GM12878 (cell line): ENCODE measurements around the gene NR2F1. TPM values are rescaled to one million over a fixed set of nuclear protein-coding genes. Genes with fewer than 3 reads are reported as not detected.

Experiments
- ATAC-seq: fragments of 200-7000 bp; cut with Tn5 transposase; 3 replicates; pipeline ENCODE4 v1.9.1; 2020; ENCODE audit warnings: mild to moderate bottlenecking, moderate library complexity
- BruUV-seq: library from RNA; stranded (reverse); fragments of 400-500 nt; replicated peaks from 2 replicates; lab custom pipeline; 2021; lab: Mats Ljungman, UMichigan
- CTCF ChIA-PET: fragments of 300-600 bp; sonication (Branson Sonifier 250); formaldehyde crosslinking; extraction: SDS; loops from one replicate; lab custom pipeline; 2021; ENCODE audit warnings: inconsistent platforms; lab: Yijun Ruan, JAX
- POLR2A ChIA-PET: fragments of 350-600 bp; formaldehyde crosslinking; extraction: SDS; loops from one replicate; lab custom pipeline; 2021; ENCODE audit warnings: inconsistent platforms; lab: Charles Lee
- RAD21 ChIA-PET: fragments of 300-600 bp; sonication (Branson Sonifier 250); formaldehyde crosslinking; loops from one replicate; lab custom pipeline; 2023; ENCODE audit warnings: antibody characterized with exemption; ENCODE audit not compliant: unreplicated experiment; lab: Charles Lee
- SMC1A ChIA-PET: fragments of 300-600 bp; sonication (Branson Sonifier 250); formaldehyde crosslinking; loops from one replicate; lab custom pipeline; 2023; ENCODE audit not compliant: unreplicated experiment, uncharacterized antibody; lab: Charles Lee
- DNase-seq: peaks from one replicate; pipeline ENCODE4 v3.0.0-alpha.2; 2011; ENCODE audit warnings: low read depth, low spot score
- FAIRE-seq: peaks from 3 replicates; lab custom pipeline; 2011; peaks lifted over from hg19 to GRCh38; lab: Jason Lieb, UNC
- H2AFZ ChIP-seq: 2 replicates; pipeline ENCODE4 v1.6.0; 2011; ENCODE audit warnings: low read depth, low read length, control low read depth; ENCODE audit not compliant: control insufficient read depth
- H3K27ac ChIP-seq: 2 replicates; pipeline ENCODE4 v1.5.1; 2011; ENCODE audit warnings: control low read depth; ENCODE audit not compliant: control insufficient read depth, insufficient read depth
- H3K27me3 ChIP-seq, 2 experiments: replicated peaks in 1 of 2; 2 replicates each; pipeline versions ENCODE4 v1.6.0 to v1.6.1; 2011; ENCODE audit warnings: low read length in 1 of 2; ENCODE audit not compliant: control insufficient read depth in 2 of 2, insufficient read depth in 2 of 2
- H3K36me3 ChIP-seq, 2 experiments: 2 replicates each; pipeline ENCODE4 v1.5.1; 2011; ENCODE audit warnings: low read length in 1 of 2; ENCODE audit not compliant: control insufficient read depth in 2 of 2, insufficient read depth in 2 of 2
- H3K4me1 ChIP-seq: 2 replicates; pipeline ENCODE4 v1.6.1; 2011; ENCODE audit warnings: mild to moderate bottlenecking, low read length, moderate library complexity, mixed read lengths; ENCODE audit not compliant: control insufficient read depth, insufficient read depth
- H3K4me2 ChIP-seq: 2 replicates; pipeline ENCODE4 v1.6.0; 2011; ENCODE audit warnings: control low read depth; ENCODE audit not compliant: control insufficient read depth, insufficient read depth
- H3K4me3 ChIP-seq: fragments of 200-600 bp; sonication (generic); 2 replicates; pipeline ENCODE4 v1.5.1; 2016
- H3K79me2 ChIP-seq: 2 replicates; pipeline ENCODE4 v1.6.0; 2011; ENCODE audit warnings: low read length; ENCODE audit not compliant: control insufficient read depth, insufficient read depth
- H3K9ac ChIP-seq: 2 replicates; pipeline ENCODE4 v1.8.0; 2011; ENCODE audit warnings: low read length, control low read depth, mixed read lengths; ENCODE audit not compliant: control insufficient read depth, insufficient read depth
- H3K9me3 ChIP-seq: replicated peaks from 3 replicates; pipeline ENCODE4 v1.5.1; 2011; ENCODE audit warnings: mild to moderate bottlenecking, low read length; ENCODE audit not compliant: control insufficient read depth, insufficient read depth
- H4K20me1 ChIP-seq: 2 replicates; pipeline ENCODE4 v1.6.0; 2011; ENCODE audit not compliant: control insufficient read depth, insufficient read depth
- ASH2L ChIP-seq: fragments of 300-600, 200-600 bp; sonication (generic); IDR thresholded peaks from 2 replicates; pipeline ENCODE4 v1.6.1; 2017; ENCODE audit warnings: low read depth, mild to moderate bottlenecking, borderline replicate concordance
- ATF2 ChIP-seq: IDR thresholded peaks from 2 replicates; pipeline ENCODE4 v1.6.1; 2012; ENCODE audit warnings: low read length, inconsistent platforms
- GABPA ChIP-seq: IDR thresholded peaks from 2 replicates; pipeline ENCODE4 v1.6.1; 2014; ENCODE audit warnings: antibody characterized with exemption, low read depth, mild to moderate bottlenecking, inconsistent platforms
- IRF3 ChIP-seq: fragments of 450-650 bp; IDR thresholded peaks from 2 replicates; pipeline ENCODE4 v1.6.1; 2014; ENCODE audit warnings: mild to moderate bottlenecking
- NFYA ChIP-seq: IDR thresholded peaks from 2 replicates; pipeline ENCODE4 v1.6.1; 2011; ENCODE audit warnings: low read depth, mild to moderate bottlenecking, low read length, improper control_type of control experiment, borderline replicate concordance
- NR2F1 ChIP-seq: fragments of 450-650 bp; conservative IDR thresholded peaks from 2 replicates; pipeline ENCODE4 v1.6.1; 2017; ENCODE audit warnings: mild to moderate bottlenecking
- RELB ChIP-seq: fragments of 450-650 bp; IDR thresholded peaks from 2 replicates; pipeline ENCODE4 v1.6.1; 2017; ENCODE audit warnings: low read depth, mild to moderate bottlenecking, moderate library complexity
- SMAD5 ChIP-seq: IDR thresholded peaks from 2 replicates; pipeline ENCODE4 v1.6.1; 2016; ENCODE audit warnings: antibody characterized with exemption, low read depth
- SP1 ChIP-seq: IDR thresholded peaks from one replicate; pipeline ENCODE4 v1.6.1; 2011; ENCODE audit warnings: low read depth, low read length
- TCF7 ChIP-seq: IDR thresholded peaks from 2 replicates; pipeline ENCODE4 v1.6.1; 2014; ENCODE audit warnings: antibody characterized with exemption, borderline replicate concordance
- ZNF274 ChIP-seq: IDR thresholded peaks from one replicate; pipeline ENCODE4 v1.8.0; 2011; ENCODE audit not compliant: insufficient read length, insufficient read depth
- ZNF592 ChIP-seq: fragments of 450-650 bp; IDR thresholded peaks from 2 replicates; pipeline ENCODE4 v1.6.1; 2017; ENCODE audit warnings: mild to moderate bottlenecking, moderate library complexity
- WGBS: methylation state at CpG from one replicate; pipeline ENCODE4 v1.1.6; 2016; ENCODE audit warnings: low lambda C conversion rate; ENCODE audit not compliant: insufficient replicate concordance, insufficient coverage; ENCODE audit errors: missing lambda C conversion rate; 5-methylcytosine and 5-hydroxymethylcytosine counted together
- in situ Hi-C: fragments of 300-500 bp; cut with MboI; formaldehyde crosslinking; loops from 9 replicates; pipeline ENCODE4 v1.14.3; 2018; ENCODE audit warnings: mixed read lengths
- intact Hi-C: fragments of 100-400 bp; cut with micrococcal nuclease; formaldehyde crosslinking; loops from one replicate; pipeline ENCODE4 v1.14.2; 2022; ENCODE audit not compliant: unreplicated experiment
- polyA plus RNA-seq, 11 experiments: library from polyadenylated mRNA; depleted of rRNA in 4 of 11; unstranded in 6 of 11; stranded (reverse) in 5 of 11; fragments of >200 nt; fragmentation: Nextera tagmentation in 4 of 11; fragmentation: Illumina TruSeq in 1 of 11; extraction: Ambion mirVana in 4 of 11; extraction: Trizol in 1 of 11; gene quantifications; 1 replicate in 1 of 11; 2 replicates in 10 of 11; pipeline versions ENCODE4 v1.2.1 to v1.2.3, GENCODE V29; 2011 to 2016; ENCODE audit warnings: inconsistent platforms in 2 of 11, missing spikeins in 2 of 11, low read depth in 1 of 11
- total RNA-seq, 4 experiments: library from RNA; depleted of rRNA in 3 of 4; stranded (reverse); fragments of >200 nt in 3 of 4; fragmentation: Illumina TruSeq in 1 of 4; extraction: Trizol in 1 of 4; gene quantifications; 2 replicates each; pipeline versions ENCODE4 v1.2.1 to v1.2.3, GENCODE V29; 2013 to 2021

Gene NR2F1
- total and polyA plus RNA-seq, 10 of the 15 experiments (the other 5 are each of a cell fraction or from before 2014, with no cell fraction given), result 0.04 to 0.79 (median 0.36) TPM; not detected in 7

- peaks cover 27 to 30% of the 10 kb centered on the region in 2 experiments for H3K27me3 ChIP-seq
- H3K79me2 ChIP-seq, result no peaks in the 10 kb centered on the region
- BruUV-seq, result no TSS peak
- no peak overlapping the region for H3K27ac ChIP-seq
- in situ Hi-C loops, result loop anchor here (5.0 to 25.0 kb wide), 2 partner anchors 212 to 1092 kb away; no protein-coding TSS in a partner anchor
- no peak overlapping the region for H2AFZ ChIP-seq
- 48% methylated on average over 28 of the region's 29 CpGs for WGBS
- intact Hi-C loops, result no loop called here
- H3K4me2 ChIP-seq, result no peak overlapping the region
- no peak overlapping the region for H3K9ac ChIP-seq
- H3K4me3 ChIP-seq, result no peak overlapping the region
- FAIRE-seq (no peak), ATAC-seq (peak; percentile 20), DNase-seq (no peak)
- no peaks in the 10 kb centered on the region for H3K4me1 ChIP-seq
- no peaks in the 10 kb centered on the region for H3K36me3 ChIP-seq
- H4K20me1 ChIP-seq, result no peaks in the 10 kb centered on the region
- CTCF ChIA-PET, result interaction anchor here (0.7 to 1.5 kb wide), 5 partner anchors 9 to 300 kb away, joined by 3 to 4 read pairs (median 3); partner anchors contain the start of gene NR2F1
- RAD21 ChIA-PET, result no interaction called here
- H3K9me3 ChIP-seq, result no peaks in the 10 kb centered on the region; the same call in 1 of the 3 replicates
- SMC1A ChIA-PET, result interaction anchor here (0.8 to 1.5 kb wide), 3 partner anchors 9 to 24 kb away, joined by 3 to 6 read pairs (median 3); no protein-coding TSS in a partner anchor
- POLR2A ChIA-PET, result interaction anchor here (1.6 kb wide), 1 partner anchor 9 kb away, joined by 3 read pairs; no protein-coding TSS in a partner anchor
- TF ChIP-seq ZNF274, result no peak
- TF ChIP-seq ATF2, result no peak
- TF ChIP-seq SMAD5, result no peak
- no peak for TF ChIP-seq NR2F1
- TF ChIP-seq SP1, result no peak
- no peak for TF ChIP-seq TCF7
- no peak for TF ChIP-seq NFYA
- no peak for TF ChIP-seq ZNF592
- no peak for TF ChIP-seq ASH2L
- TF ChIP-seq GABPA, result no peak
- TF ChIP-seq IRF3, result no peak
- TF ChIP-seq RELB, result no peak
Measured at GRCh38 chr5:93595420-93596147, 12.6 kb downstream of the NR2F1 start.
